ENCODE data around the gene CLIC3. TPM values are rescaled to one million over a fixed set of nuclear protein-coding genes. Genes with fewer than 3 reads are reported as not detected.
A peak's percentile ranks its signal among the peaks of the same experiment; 100 is the strongest.

The CLIC3 gene
- total RNA-seq, 1 experiment from 2014 or later: 4.2 TPM

GRCh38 chr9:136997830-136998234 is 1.5 kb upstream of the CLIC3 start:
- intact Hi-C loops (cut with micrococcal nuclease): no loop called here
- Mint-ChIP-seq H3K9me3 (ENCODE audit: unreplicated experiment) (no peaks in the 10 kb centered on the region), H3K36me3 (ENCODE audit: insufficient read depth, unreplicated experiment) (peaks cover 7% of the 10 kb centered on the region), H3K4me1 (ENCODE audit: insufficient read depth, unreplicated experiment) (peaks cover 4% of the 10 kb centered on the region), H3K27me3 (ENCODE audit: insufficient read depth, unreplicated experiment) (no peaks in the 10 kb centered on the region), H3K27ac (ENCODE audit: low read depth, unreplicated experiment) (no peak overlapping the region), H3K4me3 (ENCODE audit: unreplicated experiment) (peak overlapping the region; percentile 57)
- ChIA-PET CTCF (interaction anchor here (0.6 kb wide), 1 partner anchor 69 kb away, joined by 3 read pairs; no protein-coding TSS in a partner anchor), POLR2A (no interaction called here)
- TF ChIP-seq, protein P1, sequence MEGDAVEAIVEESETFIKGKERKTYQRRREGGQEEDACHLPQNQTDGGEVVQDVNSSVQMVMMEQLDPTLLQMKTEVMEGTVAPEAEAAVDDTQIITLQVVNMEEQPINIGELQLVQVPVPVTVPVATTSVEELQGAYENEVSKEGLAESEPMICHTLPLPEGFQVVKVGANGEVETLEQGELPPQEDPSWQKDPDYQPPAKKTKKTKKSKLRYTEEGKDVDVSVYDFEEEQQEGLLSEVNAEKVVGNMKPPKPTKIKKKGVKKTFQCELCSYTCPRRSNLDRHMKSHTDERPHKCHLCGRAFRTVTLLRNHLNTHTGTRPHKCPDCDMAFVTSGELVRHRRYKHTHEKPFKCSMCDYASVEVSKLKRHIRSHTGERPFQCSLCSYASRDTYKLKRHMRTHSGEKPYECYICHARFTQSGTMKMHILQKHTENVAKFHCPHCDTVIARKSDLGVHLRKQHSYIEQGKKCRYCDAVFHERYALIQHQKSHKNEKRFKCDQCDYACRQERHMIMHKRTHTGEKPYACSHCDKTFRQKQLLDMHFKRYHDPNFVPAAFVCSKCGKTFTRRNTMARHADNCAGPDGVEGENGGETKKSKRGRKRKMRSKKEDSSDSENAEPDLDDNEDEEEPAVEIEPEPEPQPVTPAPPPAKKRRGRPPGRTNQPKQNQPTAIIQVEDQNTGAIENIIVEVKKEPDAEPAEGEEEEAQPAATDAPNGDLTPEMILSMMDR (IDR thresholded peaks at IDR 0.05; ENCODE audit: unreplicated experiment): no peak
- no peak for DNase-seq (ENCODE audit: unreplicated experiment)
- BruUV-seq (replicated peaks): no TSS peak

- peaks cover 4% of the 10 kb centered on the region for H3K4me1 Mint-ChIP-seq (ENCODE audit: insufficient read depth, unreplicated experiment)
- H3K9me3 Mint-ChIP-seq (ENCODE audit: unreplicated experiment): no peaks in the 10 kb centered on the region
- intact Hi-C loops (cut with micrococcal nuclease): no loop called here
- TF ChIP-seq, protein P1 (IDR thresholded peaks at IDR 0.05; ENCODE audit: unreplicated experiment): no peak
- no peak overlapping the region for H3K27ac Mint-ChIP-seq (ENCODE audit: low read depth, unreplicated experiment)
- BruUV-seq (replicated peaks): no TSS peak
- ChIA-PET POLR2A (interaction anchor here (0.5 kb wide), 1 partner anchor 213 kb away, joined by 3 read pairs; no protein-coding TSS in a partner anchor), CTCF (interaction anchor here (0.6 to 1.4 kb wide), 4 partner anchors 32 to 70 kb away, joined by 3 to 5 read pairs (median 4); partner anchors contain the start of gene C8G)
- peaks cover 7% of the 10 kb centered on the region for H3K36me3 Mint-ChIP-seq (ENCODE audit: insufficient read depth, unreplicated experiment)
- no peak for DNase-seq (ENCODE audit: unreplicated experiment)
- H3K27me3 Mint-ChIP-seq (ENCODE audit: insufficient read depth, unreplicated experiment): no peaks in the 10 kb centered on the region
- H3K4me3 Mint-ChIP-seq (ENCODE audit: unreplicated experiment): peak overlapping the region; percentile 57
Observed at GRCh38 chr9:136997371-136997770, 1.0 kb upstream of the CLIC3 start.

DNA sequence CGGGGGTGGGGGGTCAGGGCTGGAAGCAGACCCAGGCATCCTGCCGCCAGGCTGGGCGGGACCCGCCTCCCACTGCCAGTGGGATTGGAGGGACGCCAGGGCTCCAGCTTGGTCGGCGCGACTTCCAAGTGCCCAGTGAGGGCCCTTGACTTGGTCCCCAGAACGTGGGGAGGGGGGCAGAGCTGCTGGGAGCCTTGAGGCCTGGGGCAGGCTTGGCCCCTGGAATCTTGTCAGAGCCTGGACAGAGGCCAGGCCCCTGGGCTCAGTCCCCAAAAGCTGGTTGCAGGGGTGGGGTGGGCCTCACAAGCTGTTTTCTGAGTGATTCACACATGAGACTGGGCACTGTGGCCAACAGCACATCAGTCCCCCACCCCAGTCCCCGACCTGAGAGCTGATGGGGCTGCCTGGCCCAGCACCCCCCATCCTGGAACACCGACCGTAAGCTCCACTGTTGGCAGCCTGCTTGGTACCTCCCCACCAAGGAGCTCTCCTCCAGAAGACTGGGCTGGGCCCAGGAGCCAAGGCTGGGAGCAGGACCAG is 526 bp downstream of the CLIC3 start:
- TF ChIP-seq, protein P1 (IDR thresholded peaks at IDR 0.05; ENCODE audit: unreplicated experiment): no peak
- no TSS peak for BruUV-seq (replicated peaks)
- POLR2A ChIA-PET: interaction anchor here (0.6 to 1.1 kb wide), 6 partner anchors 31 to 205 kb away, joined by 3 to 4 read pairs (median 3); partner anchors contain the start of genes MAN1B1 and TMEM141
- Mint-ChIP-seq H3K9me3 (ENCODE audit: unreplicated experiment) (no peaks in the 10 kb centered on the region), H3K4me3 (ENCODE audit: unreplicated experiment) (peak overlapping the region; percentile 57), H3K36me3 (ENCODE audit: insufficient read depth, unreplicated experiment) (peaks cover 12% of the 10 kb centered on the region), H3K4me1 (ENCODE audit: insufficient read depth, unreplicated experiment) (peaks cover 4% of the 10 kb centered on the region), H3K27me3 (ENCODE audit: insufficient read depth, unreplicated experiment) (no peaks in the 10 kb centered on the region), H3K27ac (ENCODE audit: low read depth, unreplicated experiment) (peak overlapping the region; percentile 70)
- CTCF ChIA-PET: interaction anchor here (0.6 to 1.4 kb wide), 5 partner anchors 9 to 631 kb away, joined by 3 to 4 read pairs (median 4); partner anchors contain the start of gene C8G
- intact Hi-C loops (cut with micrococcal nuclease): no loop called here
- DNase-seq (ENCODE audit: unreplicated experiment): peak; percentile 33

- Mint-ChIP-seq H3K9me3 (ENCODE audit: unreplicated experiment) (no peaks in the 10 kb centered on the region), H3K36me3 (ENCODE audit: insufficient read depth, unreplicated experiment) (peaks cover 12% of the 10 kb centered on the region), H3K27me3 (ENCODE audit: insufficient read depth, unreplicated experiment) (no peaks in the 10 kb centered on the region), H3K27ac (ENCODE audit: low read depth, unreplicated experiment) (no peak overlapping the region), H3K4me1 (ENCODE audit: insufficient read depth, unreplicated experiment) (peaks cover 4% of the 10 kb centered on the region), H3K4me3 (ENCODE audit: unreplicated experiment) (no peak overlapping the region)
- ChIA-PET POLR2A (interaction anchor here (0.6 kb wide), 2 partner anchors 111 to 174 kb away, joined by 3 read pairs; no protein-coding TSS in a partner anchor), CTCF (interaction anchor here (0.9 kb wide), 1 partner anchor 34 kb away, joined by 4 read pairs; no protein-coding TSS in a partner anchor)
- intact Hi-C loops (cut with micrococcal nuclease): no loop called here
- no peak for DNase-seq (ENCODE audit: unreplicated experiment)
- BruUV-seq (replicated peaks): no TSS peak
- TF ChIP-seq, protein P1 (IDR thresholded peaks at IDR 0.05; ENCODE audit: unreplicated experiment): no peak
Observed at GRCh38 chr9:136995362-136995761, 1.0 kb downstream of the CLIC3 start.
